Fibroblast of the conjunctiva (primary cell): ENCODE data around the gene ZBTB7B.

ENCODE experiments used
- DNase-seq: peaks from one replicate; pipeline ENCODE4 v3.0.0-alpha.2; 2010; ENCODE audit warnings: low read depth

The ZBTB7B gene

DNA sequence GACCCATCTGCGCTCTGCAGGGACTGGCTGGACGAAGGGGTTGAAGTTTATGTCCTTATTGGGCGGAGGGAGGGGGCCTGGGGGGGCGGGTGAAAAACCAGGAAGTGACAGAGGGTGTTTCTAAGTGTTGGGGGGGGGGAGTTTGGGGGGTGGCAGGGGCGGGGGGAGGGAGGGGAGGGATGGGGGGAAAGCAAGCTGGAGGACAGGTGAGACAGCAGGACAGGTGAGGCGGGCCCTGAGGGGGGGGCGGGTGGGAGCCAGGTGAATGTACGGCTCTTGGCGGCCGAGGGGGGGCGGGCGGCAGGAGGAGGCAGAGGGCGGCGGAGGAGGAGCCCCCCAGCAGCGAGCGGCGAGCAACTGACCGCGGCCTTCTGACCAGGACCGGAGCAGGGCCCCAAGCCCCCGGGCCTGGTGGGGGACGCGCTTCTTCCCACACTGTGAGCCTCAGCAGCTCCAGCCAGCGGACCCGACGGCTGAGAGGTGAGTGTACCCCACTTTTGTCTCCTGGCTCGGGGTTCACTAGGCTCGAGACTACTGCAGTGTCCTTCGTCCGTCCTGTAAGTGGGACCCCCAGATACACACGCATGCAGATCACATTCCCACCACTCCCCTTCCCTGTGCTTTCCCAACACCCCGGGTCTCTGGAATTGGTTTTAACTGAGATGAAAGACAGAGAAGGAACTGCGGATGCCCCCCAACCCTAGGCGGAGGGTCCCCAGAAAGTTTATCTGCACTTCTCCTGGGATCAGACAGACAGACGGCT is at the start of gene ZBTB7B:
TSS of gene ZBTB7B (plus strand) at position 339 of the 763 bp plus-strand sequence. CDS start 11,859 bp downstream, outside the sequence.
- no peak for DNase-seq

DNA sequence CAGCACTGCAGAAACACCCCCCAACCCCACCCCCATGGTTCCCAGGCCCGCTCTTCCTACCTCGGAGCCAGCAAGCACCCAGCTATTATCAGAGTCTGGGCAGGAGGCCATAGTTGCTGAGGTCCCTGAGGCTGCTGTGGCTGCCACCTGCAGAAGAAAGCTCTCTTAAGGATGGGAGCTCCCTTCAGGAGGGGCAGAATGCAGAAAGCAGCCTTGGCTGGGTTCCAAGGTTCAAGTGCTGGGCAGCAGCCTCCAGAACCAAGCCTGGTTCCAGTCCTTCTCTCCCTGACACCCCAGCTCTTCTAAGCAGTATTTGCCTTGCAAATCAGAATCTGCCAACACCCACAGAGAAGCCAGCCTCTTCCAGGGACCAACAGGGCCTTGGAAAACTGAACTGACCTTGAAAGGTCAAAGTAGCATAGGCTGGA is 49.0 kb upstream of the ZBTB7B start:
- no peak for DNase-seq

DNA sequence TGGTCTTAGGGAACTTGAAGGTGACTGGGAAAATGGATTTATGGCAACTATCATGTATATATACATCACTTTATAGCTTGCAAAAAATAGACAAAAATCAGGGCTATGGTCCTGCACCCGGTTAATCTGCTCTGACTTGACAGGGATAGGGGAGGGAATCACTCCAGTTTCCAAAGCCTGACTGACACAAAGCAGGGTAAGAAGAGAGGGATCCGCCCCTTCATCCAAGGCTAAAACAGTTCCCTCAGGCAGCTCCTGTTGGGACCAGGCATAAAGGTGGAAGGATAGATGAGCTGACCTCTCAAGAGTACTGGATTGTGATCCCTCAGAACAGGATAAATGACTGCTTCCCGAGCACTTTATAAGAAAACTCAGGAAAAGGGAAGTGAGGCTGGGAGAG is 48.1 kb upstream of the ZBTB7B start:
- no peak for DNase-seq

DNA sequence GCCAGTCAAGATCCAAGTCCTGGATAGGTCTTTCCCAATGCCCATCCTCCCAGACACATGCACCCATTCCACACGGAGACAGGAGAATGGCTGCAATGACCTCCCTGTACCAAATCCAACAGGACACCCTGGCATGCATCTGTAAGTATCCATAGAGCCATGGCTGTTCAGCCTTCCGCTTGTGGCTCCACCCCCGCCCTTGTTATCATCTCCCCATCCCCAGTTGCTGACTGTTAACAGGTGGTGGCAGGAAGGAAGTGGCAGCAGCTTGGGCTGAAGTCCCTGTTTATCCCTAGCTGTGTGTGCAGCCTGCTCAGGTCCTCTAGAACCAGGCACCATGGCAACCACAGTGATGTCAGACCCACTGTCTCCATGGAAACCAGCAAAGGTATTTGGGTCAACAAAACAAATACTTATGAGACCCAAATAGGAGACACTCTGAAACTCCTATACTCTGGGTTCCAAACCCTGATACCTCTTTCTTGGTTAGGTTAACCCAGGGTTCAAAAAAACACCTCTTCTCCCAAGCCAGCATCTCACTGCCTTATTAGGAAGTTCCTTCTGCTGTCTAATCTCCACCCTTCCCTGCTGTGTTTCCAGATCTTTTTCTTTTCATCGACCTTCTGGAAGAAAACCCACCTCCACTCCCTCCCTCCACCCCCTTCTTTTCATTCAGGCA is 47.4 kb upstream of the ZBTB7B start:
- DNase-seq = no peak

DNA sequence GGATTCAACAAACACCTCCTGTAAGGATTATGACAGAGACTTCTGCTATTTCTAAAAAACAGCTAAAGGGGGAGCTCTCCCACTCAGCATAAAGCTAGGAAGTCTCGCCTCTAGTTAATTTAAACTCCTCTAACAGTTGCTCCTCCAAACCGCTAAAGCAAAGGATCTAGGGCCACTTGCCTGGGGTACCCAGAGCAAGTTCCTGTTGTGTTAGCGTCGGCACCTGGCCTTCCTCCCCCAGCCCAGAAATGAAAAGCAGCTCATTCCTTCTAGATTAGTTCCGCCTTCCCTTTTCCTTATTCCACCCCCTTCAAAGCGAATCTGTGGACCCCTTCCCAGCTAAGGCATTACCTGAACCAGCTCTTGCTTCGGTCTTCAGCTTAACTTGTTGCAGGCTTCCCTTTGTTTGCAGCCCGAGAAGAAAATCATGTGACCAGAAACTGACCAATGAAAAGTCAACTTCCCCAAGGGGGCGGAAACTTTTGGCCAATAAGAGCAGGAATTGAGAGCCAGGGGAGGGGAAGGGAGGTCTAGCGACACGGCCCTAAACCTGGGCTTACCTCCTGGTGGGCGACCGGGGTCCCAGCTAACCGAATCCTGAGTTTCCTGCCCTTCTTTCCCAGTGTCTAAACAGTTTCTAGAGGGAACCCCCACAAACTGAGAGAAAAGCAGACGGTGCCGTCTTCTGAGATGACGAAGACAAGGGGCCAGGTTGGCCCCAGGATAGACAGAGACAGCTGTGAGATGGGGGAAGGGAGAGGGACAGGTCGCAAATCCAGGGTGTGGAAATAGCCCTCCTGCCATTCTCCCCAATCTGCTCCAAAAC is 46.7 kb upstream of the ZBTB7B start, which contains the start of gene PBXIP1:
TSS of gene PBXIP1 (minus strand) at position 382 of the 826 bp plus-strand sequence. CDS start 2,378 bp downstream, outside the sequence.
- peak; percentile 80 for DNase-seq

DNA sequence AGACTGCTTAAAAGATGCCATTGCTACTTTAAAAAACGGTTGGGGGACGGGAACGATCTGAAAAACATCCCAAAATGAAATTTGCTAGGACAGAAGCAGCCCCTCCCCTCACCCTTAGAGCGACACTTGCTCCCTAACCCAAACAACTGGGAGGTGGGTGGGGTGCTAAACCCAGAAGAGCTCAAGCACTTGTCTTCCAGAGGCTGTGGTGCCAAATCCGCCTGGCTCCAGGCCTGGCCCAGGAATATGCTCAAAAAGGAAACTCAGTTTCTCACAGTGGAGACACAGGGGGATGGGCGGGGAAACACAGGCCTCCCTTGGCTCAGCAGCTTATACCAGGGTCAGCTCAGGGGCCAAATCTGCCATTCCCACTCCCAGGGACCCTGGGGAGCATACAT is 46.1 kb upstream of the ZBTB7B start:
- DNase-seq = no peak

DNA sequence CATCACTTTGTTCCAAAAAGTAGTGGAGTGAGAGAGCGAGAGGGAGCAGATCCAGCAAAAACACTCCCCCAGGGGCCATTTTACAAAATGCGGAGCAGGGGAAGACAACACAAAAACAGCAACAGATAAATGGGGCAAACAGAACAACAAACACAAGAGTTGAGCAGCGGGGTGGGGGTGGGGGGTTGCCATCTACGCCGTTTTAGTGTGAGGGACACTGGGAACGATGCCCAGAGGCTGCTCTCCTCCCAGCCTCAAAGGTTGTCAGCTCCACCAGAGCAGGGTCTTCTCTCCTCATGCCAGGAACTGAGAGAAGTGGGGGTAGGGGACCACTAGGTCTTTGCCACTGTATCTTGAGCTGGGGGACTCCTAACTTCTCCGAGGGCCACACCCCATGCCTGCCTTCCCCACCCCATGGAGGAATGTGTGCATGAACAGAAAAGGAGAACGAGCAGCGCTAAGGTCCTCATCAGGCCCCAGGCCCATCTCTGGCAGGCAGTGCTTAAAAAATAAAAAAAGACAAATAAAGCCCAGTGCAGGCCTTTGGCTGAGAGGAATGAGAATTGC is 45.4 kb upstream of the ZBTB7B start:
- no peak for DNase-seq

DNA sequence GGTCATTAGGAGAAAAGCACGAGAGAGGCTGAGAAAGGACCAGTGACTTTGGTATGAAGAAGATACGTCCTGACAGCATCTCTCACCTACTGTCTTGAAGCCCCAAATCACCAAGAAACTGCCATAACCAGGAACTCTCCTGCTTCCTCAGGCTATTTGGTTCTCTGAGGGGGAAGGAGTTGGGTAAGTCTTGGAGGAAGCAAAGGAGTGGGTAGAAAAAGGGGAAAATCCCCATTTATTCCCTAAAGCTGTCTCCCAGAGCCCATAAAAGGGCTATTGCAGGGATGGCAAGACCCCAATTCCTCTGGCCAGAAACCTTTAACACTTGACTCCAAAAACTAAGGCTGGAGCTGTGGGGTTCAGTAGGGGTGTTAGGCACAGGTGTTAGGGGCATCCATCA is 44.6 kb upstream of the ZBTB7B start:
- DNase-seq = no peak

DNA sequence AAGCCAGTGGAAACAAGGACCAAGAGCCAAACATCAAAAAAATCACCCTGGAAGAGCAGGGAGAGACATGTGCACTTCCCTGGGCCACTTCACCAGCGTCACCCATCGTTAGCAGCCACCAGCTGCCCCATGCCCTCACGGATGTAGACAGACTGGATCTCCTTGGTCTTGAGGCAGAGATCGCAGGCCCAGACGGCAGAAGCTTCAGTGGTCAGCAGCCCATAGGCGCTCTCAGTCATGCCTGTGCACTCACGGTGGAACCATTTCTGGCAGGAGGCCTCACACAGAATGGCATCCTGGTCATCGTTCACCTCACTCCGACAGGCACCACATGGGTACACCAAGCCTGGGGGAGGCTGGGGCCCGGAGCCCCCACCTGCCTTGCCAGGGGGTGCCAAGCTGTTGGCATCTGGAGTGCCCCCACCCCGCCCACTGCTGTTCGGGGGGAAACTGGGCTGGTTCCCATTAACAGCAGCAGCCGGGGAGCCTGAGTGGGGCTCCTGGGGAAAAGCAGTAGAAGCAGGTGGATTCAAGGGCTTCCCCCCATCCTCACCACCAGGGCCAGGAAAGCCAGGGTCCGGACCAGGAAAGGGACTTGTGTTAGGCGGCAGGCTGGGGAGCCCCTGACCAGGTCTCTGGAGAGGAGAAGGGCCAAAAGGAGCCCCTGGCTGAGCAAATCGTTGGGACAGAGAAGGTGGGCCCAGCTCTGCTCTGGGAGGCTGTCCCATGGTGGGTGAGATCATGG is 43.7 kb upstream of the ZBTB7B start:
- no peak for DNase-seq

DNA sequence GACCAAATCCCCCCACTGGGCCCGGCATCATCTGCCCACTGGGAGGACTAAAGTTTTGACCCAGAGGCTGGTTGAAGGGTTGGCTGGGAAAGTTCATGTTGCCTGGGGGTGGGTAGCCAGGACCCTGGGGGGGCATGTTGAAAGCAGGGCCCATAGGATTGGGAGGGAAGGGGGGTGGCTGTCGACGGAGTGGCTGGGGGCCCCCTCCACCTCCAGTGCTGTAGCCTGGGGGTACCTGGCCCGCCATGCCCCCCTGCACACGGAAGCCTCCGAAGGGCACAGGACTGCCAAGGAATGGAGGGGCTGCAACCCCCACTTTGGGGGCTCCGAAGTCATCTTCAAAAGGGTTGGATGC is 43.2 kb upstream of the ZBTB7B start:
- no peak for DNase-seq

DNA sequence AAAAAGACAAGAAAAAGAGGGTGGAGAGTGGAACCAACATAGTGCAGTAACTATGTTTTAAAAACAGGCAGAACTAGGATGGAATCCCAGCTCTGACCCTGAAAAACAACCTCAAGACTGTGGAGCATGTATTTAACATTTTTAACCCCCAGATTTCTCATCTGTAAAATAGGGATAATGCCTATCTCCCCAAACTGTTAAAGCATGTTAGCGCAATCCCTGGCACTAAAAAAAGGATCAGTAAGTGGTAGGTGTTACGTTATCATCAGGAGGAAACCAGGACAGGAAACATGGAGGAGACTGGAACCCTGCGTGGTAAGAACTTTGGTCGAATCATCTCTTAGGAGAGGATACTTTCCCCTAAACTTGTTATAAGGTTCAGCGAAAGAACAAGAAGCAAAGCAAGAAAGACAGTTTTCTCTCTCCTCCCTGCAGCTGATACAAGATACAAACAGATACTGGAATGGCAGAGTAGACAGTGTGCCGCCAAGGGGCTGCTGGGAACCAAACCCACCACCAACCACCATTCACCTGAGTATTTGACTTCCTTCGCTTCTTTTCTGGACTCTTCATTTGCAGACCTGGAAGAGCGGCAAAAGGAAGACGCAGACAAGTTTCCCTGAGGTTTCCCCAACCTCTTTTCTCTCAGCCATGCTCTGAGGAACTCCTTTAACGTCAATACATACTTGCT is 42.0 kb upstream of the ZBTB7B start:
- no peak for DNase-seq

DNA sequence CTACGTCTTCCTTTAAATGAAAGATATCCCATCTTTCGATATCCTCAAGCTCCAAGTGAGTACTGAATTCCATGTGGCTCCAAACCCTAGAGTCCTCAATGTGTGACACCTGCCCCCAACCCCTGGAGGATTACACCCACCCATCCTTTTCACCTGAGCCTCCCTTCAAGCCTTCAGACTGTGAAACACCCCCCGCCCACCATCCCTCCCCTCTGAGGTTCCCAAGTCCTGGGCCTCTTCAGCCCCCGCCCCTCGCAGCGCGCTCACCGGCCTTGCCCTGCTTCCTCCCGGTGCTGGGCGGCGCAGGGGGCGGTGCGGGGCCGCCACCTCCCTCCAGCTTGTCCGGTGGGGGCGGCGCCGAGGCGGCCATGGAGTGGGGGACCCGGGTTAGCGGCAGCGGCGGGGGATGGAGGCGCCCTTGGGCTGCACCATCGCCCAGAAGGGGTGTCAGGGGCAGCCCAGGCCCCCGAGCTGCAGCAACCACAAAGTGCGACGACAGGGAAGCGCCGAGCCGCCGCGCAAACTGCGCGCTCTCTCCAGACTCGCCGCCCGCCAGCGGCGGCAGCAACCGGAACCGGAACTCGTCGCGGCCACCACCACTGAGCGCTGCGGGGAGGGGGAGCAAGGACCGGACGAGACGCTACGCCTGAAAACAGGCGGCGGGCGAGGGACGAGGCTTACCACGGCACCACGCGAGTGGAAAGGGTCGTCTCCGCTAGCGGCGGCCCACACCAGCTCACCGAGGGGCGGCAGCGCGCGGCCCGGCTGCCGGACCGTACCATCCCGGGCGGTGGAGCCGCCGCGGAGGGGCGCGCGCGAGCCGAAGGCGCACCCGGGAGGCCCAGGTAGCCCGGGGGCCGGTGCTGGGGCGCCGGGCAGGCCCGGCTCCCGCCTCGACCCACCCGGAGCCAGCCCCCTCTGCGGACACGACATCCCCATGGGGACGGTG is 41.1 kb upstream of the ZBTB7B start, which contains the start of gene PYGO2:
TSS of gene PYGO2 (minus strand) at position 576 of the 949 bp plus-strand sequence. CDS start at position 370, 206 bp downstream.
- DNase-seq = peak; percentile 41

DNA sequence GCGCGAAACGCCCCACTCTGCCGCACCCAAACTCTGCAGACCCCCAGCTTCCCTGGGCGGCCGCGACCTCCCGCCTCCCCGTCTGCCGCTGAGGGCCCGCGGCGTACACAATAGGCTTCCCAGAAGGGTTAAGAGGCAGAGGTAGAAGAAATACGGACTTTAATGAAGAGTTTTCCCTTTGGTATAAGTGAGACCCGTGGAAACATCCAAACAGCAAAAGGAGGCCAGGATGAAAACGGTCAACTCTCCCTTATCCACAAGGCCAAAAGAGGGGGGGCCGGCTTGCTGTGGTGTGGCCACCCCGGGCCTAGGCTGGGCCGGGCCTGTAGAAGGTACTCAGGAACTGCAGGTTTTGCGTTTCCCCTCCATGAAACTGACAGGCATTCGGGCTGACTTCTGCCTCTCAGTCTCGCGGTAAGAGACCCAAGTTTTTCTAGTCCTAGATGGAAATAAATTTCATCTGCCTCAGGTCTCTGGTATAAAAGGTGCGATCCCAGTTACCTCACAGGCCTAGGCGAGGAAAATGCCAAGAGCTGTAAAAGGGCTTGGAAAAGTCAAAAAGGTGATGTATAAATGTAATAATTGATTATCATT is 40.3 kb upstream of the ZBTB7B start:
- DNase-seq = no peak

DNA sequence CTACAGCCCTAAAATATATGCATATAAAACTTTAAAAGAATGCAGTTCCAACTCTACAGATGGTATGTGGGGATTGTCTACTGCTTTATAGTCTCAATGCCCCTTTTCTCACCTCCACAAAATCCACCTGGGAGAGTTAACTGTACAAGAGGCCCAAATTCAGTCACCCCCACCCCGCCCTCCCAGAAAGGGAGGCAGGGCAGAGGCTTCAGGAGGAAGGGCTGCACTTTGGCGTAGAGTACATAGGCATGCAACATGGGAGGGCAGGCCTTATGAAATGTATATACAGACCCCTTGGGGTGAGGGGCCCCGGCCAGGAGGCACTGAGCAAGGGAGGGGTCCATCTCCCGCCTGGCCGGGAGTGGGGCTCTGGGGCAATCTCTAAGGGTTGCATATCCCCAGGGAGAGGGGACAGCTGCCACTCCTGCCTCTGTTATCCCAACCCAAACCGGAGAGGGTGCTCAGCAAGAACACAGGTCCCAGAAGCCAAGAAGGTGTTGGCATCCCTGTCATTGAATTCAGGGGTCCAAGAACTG is 39.7 kb upstream of the ZBTB7B start:
- DNase-seq = no peak

DNA sequence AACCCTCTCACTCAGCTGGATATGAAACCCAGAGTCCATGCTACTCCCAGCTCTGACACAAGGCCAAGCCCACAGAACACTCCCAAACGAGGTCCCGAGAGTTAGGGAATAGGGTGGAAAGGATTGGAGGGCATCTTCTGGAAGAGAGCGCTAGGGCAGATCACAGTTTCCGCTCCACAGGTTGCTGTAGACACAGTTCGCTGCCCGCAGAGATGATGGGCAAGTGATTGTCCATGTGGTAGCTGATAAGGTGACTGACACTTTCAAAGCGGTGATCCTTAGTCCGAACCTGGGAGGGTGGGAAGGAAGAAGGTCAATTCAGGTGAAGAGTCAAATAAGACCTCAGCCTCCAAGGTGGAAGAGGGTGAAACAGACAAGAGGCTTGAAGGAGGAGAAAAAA is 39.0 kb upstream of the ZBTB7B start:
- DNase-seq = no peak

DNA sequence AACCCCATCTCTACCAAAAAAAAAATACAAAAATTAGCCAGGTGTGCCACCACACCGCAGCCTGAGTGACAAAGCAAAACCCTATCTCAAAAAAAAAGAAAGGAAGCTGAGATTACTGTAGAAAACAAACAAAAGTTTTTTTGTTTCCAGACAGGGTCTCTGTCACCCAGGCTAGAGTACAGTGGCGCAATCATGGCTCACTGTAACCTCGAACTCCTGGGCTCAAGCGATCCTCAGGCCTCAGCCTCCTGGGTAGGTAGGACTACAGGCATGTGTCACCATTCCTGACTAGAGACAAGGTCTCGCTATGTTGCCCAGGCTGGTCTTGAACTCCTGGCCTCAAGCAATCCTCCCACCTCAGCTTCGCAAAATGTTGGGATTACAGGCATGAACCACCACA is 38.2 kb upstream of the ZBTB7B start:
- no peak for DNase-seq

DNA sequence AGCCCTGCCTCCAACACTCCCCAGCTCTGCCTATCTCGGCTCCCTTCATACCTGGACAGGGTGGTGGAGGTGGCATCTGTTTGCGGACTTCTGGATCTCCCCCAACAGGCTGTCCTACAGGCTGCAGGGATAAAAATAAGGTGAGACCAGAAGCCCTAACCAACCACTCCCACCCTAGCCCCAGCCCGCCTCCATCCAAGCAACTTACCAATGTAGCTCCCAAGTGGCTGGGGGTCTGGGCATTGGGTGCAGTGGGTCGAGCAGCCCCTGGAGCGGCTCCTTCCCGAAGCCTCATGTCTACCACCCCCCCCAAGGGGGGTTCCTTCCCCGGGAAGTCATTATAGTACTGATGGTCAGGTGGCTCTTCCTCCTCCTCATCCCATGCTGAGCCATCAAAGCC is 36.5 kb upstream of the ZBTB7B start:
- DNase-seq = no peak

DNA sequence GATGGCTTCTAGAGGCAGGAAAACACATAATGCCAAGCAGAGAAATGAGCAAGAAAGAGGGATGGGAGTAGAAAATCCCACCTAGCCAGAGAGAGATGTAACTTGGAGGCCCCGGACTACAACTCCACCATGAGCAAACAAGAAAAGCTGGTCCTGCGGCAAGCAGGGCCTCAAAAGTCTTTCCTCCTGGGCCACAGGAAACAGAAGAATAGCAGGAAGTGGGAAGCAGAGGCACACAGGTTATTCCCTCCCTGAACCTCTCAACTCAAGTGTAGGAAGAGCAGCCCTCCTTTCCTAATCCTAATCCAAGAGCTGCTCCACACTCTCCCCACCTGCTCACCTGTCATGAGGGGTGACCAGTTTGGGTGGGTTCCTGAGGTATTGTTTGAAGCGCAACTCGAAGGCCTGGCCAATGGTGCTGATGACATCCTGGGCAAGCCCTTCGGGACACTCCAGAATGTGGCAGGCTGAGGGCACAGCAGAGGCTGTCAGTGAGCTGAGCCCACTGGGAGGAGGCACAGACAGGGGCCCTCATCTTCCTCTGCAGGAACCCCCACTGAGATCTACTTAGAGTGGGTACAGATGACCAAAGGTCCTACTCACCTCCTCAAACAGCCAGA is 35.2 kb upstream of the ZBTB7B start:
- no peak for DNase-seq

DNA sequence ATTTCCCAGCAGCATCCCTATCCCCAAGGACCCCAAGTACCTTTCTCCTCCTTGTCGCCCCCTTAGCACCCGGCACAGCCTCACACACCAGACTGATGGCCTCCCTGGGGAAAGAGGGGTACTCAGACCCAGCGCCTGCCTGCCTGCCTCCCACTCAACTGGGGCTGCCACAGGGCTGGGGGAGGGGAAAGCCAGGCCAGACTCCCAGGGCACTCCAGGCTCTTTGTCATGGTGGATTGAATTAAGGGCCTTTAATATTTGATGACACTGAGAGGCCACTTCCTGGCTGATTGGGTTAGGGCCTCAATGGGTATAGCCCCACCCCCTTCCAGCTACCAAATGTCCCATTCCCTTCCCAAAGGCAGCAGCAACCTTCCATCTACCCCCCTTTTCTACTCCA is 33.9 kb upstream of the ZBTB7B start:
- DNase-seq = no peak
